ENCODE results near the gene ARID1A. TPM values are rescaled to one million over a fixed set of nuclear protein-coding genes. Genes with fewer than 3 reads are reported as not detected.

Gene ARID1A
- total RNA-seq, 4 donors from 2014 or later: 53.3 to 77.2 (median 54.9) TPM

GRCh38 chr1:26811057-26811456 lies 115.2 kb downstream of the ARID1A start:
- 74 to 78% methylated on average over 4 of the region's 4 CpGs for WGBS, 2 donors
- intact Hi-C loops (cut with DNase I; ENCODE audit: low total_unique reads): no loop called here

GRCh38 chr1:26811708-26812107 lies 115.9 kb downstream of the ARID1A start:
- TF ChIP-seq POLR2A (IDR thresholded peaks at IDR 0.05): no peak
- no peak for TF ChIP-seq CTCF (IDR thresholded peaks at IDR 0.05)
- DNase-seq (ENCODE audit: low spot score in 2 of 2): no peak

More at GRCh38 chr1:26811057-26811456, 115.2 kb downstream of the ARID1A start:
- no peak overlapping the region for H3K4me3 ChIP-seq (ENCODE audit: low read depth, poor library complexity, severe bottlenecking)
- TF ChIP-seq CTCF (IDR thresholded peaks at IDR 0.05): no peak
- no peak for TF ChIP-seq POLR2A (IDR thresholded peaks at IDR 0.05)
- DNase-seq (ENCODE audit: low spot score in 2 of 2): no peak

DNA sequence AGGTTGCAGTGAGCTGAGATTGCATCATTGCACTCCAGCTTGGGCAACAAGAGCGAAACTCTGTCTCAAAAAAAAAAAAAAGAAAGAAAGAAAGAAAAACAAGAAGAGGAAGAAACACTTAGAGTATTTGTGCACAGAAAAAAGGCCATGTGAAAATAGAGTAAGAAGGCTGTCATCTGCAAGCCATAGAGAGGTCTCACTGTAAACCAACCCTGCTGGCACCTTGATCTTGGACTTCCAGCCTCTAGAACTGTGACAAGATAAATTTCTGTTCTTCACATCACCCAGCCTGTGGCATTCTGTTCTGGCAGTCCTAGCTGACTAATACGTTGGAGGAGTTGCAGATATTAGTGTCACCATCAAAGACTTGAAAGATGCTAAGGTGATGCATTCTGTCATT lies 118.6 kb downstream of the ARID1A start:
- DNase-seq (ENCODE audit: low spot score in 2 of 2): no peak
- TF ChIP-seq CTCF (IDR thresholded peaks at IDR 0.05) (no peak), POLR2A (IDR thresholded peaks at IDR 0.05) (no peak)
- intact Hi-C loops (cut with DNase I; ENCODE audit: low total_unique reads): no loop called here
- 88 to 97% methylated on average over 2 of the region's 2 CpGs for WGBS, 2 donors
- H3K4me3 ChIP-seq (ENCODE audit: low read depth, poor library complexity, severe bottlenecking): no peak overlapping the region

More at GRCh38 chr1:26811708-26812107, 115.9 kb downstream of the ARID1A start:
- H3K4me3 ChIP-seq (ENCODE audit: low read depth, poor library complexity, severe bottlenecking): no peak overlapping the region
- intact Hi-C loops (cut with DNase I; ENCODE audit: low total_unique reads): no loop called here

- TF ChIP-seq CTCF (IDR thresholded peaks at IDR 0.05): no peak
- no peak for TF ChIP-seq POLR2A (IDR thresholded peaks at IDR 0.05)
- DNase-seq (ENCODE audit: low spot score in 2 of 2): no peak
- 89 to 92% methylated on average over 3 of the region's 3 CpGs for WGBS, 2 donors
- H3K4me3 ChIP-seq (ENCODE audit: low read depth, poor library complexity, severe bottlenecking): no peak overlapping the region
- intact Hi-C loops (cut with DNase I; ENCODE audit: low total_unique reads): no loop called here
These were observed 119.1 kb downstream of the ARID1A start for GRCh38 chr1:26814893-26815292.

DNA sequence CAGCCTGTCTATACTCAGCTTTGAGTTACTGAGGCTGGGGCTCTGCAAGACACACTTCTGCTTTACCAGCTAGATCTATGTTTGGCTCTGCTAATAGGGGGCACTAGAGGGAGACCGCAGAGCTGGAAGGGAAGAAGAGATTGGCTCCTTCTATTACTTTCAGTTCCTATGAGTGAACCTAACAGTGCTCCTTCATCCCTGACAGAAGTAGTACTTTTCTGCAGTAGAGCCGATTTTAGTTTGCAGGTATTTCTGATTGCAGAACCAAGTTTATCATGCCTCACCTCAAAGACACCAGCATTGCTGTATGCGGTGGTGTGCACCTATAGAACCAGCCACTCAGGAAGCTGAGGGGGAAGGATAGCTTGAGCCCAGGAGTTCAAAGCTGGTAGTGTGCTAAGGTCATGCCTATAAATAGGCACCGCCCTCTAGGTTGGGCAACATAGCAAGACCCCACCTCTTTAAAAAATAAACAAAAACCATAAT lies 125.0 kb downstream of the ARID1A start:
- DNase-seq (ENCODE audit: low spot score in 2 of 2): no peak
- 64 to 67% methylated on average over 4 of the region's 4 CpGs for WGBS, 2 donors
- no peak overlapping the region for H3K4me3 ChIP-seq (ENCODE audit: low read depth, poor library complexity, severe bottlenecking)
- intact Hi-C loops (cut with DNase I; ENCODE audit: low total_unique reads): no loop called here
- no peak for TF ChIP-seq POLR2A (IDR thresholded peaks at IDR 0.05)
- TF ChIP-seq CTCF (IDR thresholded peaks at IDR 0.05): no peak

- WGBS, 2 donors: 97 to 98% methylated on average over 4 of the region's 4 CpGs
- H3K4me3 ChIP-seq (ENCODE audit: low read depth, poor library complexity, severe bottlenecking): no peak overlapping the region
- no peak for DNase-seq (ENCODE audit: low spot score in 2 of 2)
- TF ChIP-seq POLR2A (IDR thresholded peaks at IDR 0.05): no peak
- no peak for TF ChIP-seq CTCF (IDR thresholded peaks at IDR 0.05)
- intact Hi-C loops (cut with DNase I; ENCODE audit: low total_unique reads): no loop called here
These were observed 127.1 kb downstream of the ARID1A start for GRCh38 chr1:26822737-26823395.
